Measurements from ENCODE around the gene CYP19A1. TPM values are rescaled to one million over a fixed set of nuclear protein-coding genes. Genes with fewer than 3 reads are reported as not detected.
"Not testable (repeated sequence)": the region's sequence is repeated elsewhere in the genome, so short reads cannot be mapped to it uniquely, and the experiment has no call there.

The CYP19A1 gene
- total and polyA plus RNA-seq, 2 experiments from 2014 or later: 0.69 to 2.6 TPM

DNA sequence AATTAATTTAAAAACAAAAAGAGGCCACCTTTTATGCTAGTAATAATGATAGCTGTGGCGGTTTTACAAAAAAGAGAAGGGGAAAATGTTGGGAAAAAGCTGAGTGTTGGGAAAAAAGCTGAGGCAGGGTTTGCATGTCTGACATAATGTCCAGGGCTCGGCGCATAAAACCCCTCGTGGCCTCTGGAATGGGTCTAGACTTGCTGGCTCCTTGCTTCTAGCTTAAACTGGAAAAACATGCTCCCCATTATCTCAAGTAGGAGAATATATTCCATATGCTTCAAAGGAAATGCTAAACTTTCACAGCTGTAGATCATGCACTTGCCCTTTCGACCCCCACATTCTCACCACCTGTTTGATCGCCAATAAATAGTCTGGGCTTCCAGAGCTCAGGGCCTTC is 53.0 kb downstream of the CYP19A1 start:
- TF ChIP-seq, protein P1, sequence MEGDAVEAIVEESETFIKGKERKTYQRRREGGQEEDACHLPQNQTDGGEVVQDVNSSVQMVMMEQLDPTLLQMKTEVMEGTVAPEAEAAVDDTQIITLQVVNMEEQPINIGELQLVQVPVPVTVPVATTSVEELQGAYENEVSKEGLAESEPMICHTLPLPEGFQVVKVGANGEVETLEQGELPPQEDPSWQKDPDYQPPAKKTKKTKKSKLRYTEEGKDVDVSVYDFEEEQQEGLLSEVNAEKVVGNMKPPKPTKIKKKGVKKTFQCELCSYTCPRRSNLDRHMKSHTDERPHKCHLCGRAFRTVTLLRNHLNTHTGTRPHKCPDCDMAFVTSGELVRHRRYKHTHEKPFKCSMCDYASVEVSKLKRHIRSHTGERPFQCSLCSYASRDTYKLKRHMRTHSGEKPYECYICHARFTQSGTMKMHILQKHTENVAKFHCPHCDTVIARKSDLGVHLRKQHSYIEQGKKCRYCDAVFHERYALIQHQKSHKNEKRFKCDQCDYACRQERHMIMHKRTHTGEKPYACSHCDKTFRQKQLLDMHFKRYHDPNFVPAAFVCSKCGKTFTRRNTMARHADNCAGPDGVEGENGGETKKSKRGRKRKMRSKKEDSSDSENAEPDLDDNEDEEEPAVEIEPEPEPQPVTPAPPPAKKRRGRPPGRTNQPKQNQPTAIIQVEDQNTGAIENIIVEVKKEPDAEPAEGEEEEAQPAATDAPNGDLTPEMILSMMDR (IDR thresholded peaks at IDR 0.05; ENCODE audit: low read depth, low read length): no peak
- peaks cover 19% of the 10 kb centered on the region for H3K4me1 ChIP-seq (ENCODE audit: low read depth)
- no peaks in the 10 kb centered on the region for H3K9me3 ChIP-seq (ENCODE audit: low read depth)
- no peak overlapping the region for H3K27ac ChIP-seq
- H3K27me3 ChIP-seq: no peaks in the 10 kb centered on the region
- H3K36me3 ChIP-seq: no peaks in the 10 kb centered on the region
- DNase-seq (ENCODE audit: low read depth in 1 of 2, low spot score in 1 of 2): no peak
- no peak overlapping the region for H3K4me3 ChIP-seq

DNA sequence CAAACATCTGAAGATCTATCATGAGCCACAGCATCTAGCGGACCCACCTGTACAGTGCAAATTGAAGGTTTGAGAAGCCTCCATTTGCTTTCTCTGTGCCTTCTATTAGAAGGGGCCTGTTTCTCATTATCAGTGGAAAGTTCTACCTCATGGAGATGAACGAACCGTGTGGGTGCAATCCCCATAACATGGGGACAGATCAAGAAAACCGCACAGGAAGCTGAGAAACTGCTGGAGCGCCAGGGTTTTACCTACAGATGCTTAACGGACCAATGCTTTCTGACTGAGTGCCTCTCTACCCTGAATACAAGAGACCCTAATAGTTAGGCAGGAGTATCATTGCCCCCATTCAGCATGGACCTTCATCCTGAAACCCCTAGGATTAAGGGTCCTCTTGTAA is 53.5 kb downstream of the CYP19A1 start:
- no peak for DNase-seq (ENCODE audit: low read depth in 1 of 2, low spot score in 1 of 2)
- H3K27ac ChIP-seq: no peak overlapping the region
- no peak overlapping the region for H3K4me3 ChIP-seq
- peaks cover 19% of the 10 kb centered on the region for H3K4me1 ChIP-seq (ENCODE audit: low read depth)
- H3K36me3 ChIP-seq: no peaks in the 10 kb centered on the region
- H3K27me3 ChIP-seq: no peaks in the 10 kb centered on the region
- TF ChIP-seq, protein P1 (IDR thresholded peaks at IDR 0.05; ENCODE audit: low read depth, low read length): no peak
- H3K9me3 ChIP-seq (ENCODE audit: low read depth): no peaks in the 10 kb centered on the region

DNA sequence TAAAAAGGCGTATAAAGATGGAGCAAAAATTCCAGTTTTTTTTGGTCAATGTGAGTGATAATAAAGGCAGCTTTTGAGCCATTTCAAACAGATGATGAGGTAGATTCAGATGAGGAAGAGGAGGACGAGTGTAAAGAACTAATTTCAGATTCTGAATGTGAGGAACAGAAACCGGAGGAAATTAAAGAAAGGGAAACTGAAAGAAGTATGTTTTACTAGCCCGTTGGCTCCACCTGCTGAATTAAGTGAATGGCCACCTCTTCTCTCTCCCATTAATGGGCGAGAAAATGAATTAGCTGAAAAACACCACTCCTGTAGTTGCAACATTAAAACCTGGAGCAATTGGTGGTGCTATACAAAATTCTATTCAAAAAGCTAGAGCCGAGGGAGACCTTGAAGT is 55.4 kb downstream of the CYP19A1 start:
- no peaks in the 10 kb centered on the region for H3K9me3 ChIP-seq (ENCODE audit: low read depth)

DNA sequence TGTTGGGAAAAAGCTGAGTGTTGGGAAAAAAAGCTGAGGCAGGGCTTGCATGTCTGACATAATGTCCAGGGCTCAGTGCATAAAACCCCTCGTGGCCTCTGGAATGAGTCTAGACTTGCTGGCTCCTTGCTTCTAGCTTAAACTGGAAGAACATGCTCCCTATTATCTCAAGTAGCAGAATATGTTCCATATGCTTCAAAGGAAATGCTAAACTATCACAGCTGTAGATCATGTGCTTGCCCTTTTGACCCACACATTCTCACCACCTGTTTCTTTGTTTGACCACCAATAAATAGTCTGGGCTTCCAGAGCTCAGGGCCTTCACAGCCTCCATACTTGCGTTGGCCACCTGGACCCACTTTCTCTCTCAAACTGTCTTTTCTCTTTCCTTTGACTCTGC is 56.2 kb downstream of the CYP19A1 start:
- peaks cover 11% of the 10 kb centered on the region for H3K4me1 ChIP-seq (ENCODE audit: low read depth)
- not testable (repeated sequence) for H3K4me3 ChIP-seq; H3K27ac ChIP-seq; H3K9me3 ChIP-seq (ENCODE audit: low read depth); H3K36me3 ChIP-seq
- DNase-seq (ENCODE audit: low read depth in 1 of 2, low spot score in 1 of 2): peak in 1 of 2 donors; percentile 25
- peaks cover 19% of the 10 kb centered on the region for H3K27me3 ChIP-seq

More for the DNA sequence above, 55.4 kb downstream of the CYP19A1 start:
- H3K36me3 ChIP-seq: no peaks in the 10 kb centered on the region
- H3K27me3 ChIP-seq: peaks cover 17% of the 10 kb centered on the region
- TF ChIP-seq, protein P1 (IDR thresholded peaks at IDR 0.05; ENCODE audit: low read depth, low read length): no peak
- H3K4me3 ChIP-seq: no peak overlapping the region
- peaks cover 13% of the 10 kb centered on the region for H3K4me1 ChIP-seq (ENCODE audit: low read depth)
- no peak overlapping the region for H3K27ac ChIP-seq
- DNase-seq (ENCODE audit: low read depth in 1 of 2, low spot score in 1 of 2): no peak

DNA sequence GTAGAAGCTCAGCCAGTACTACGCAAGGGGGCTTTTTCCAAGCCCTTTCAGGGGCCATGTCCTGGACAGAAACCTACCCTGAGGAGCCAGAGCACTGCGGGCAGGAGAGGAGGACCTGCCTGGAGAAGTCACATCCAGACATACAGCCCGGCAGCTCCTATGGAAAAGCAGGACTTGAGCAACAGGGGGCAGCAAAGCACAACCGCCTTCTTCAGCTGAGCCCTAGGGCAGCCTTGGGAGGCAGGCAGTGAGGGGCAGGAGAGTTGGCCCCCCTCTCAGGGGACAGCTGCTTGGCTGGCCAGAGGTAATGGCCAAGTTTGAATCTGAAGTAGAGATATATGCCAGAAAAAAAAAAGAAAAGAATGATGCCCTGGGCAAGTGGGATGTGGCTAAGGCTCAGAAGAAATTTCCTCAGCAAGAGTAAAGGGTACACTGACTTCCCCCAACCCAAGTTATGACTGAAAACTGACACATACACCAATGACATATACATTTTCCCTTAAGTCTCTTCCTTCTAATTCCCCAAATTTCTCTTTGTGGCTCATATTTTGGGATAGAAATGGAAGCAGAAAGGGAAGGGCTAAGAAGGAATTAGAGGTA is 56.9 kb downstream of the CYP19A1 start:
- peaks cover 11% of the 10 kb centered on the region for H3K4me1 ChIP-seq (ENCODE audit: low read depth)
- peak; percentile 76 for DNase-seq (ENCODE audit: low read depth in 1 of 2, low spot score in 1 of 2)
- H3K27ac ChIP-seq: no peak overlapping the region
- H3K4me3 ChIP-seq: no peak overlapping the region
- no peaks in the 10 kb centered on the region for H3K36me3 ChIP-seq
- H3K27me3 ChIP-seq: peaks cover 23% of the 10 kb centered on the region
- H3K9me3 ChIP-seq (ENCODE audit: low read depth): no peaks in the 10 kb centered on the region
- TF ChIP-seq, protein P1 (IDR thresholded peaks at IDR 0.05; ENCODE audit: low read depth, low read length): peak; percentile 88

DNA sequence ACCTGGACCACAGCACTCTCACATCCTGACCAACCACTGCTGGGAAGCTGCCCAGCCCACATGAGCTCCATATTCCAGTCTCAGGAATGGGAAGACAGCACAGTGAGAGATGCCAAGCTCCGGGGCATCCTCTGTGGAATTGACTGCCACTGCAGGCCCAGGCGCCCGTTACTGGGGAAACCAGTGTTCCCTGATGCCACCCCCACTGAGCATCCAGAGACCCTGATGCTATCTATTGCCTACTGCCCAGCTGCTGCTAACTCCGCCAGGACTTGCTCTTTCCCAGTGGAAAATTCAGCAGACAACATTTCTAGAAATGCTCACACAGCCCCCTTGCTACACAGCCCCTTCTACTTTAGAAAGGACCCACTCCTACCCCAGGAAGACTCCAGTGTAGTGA is 57.6 kb downstream of the CYP19A1 start:
- Histone ChIP-seq H3K9me3 (ENCODE audit: low read depth) (no peaks in the 10 kb centered on the region), H3K27me3 (peaks cover 23% of the 10 kb centered on the region), H3K4me3 (no peak overlapping the region), H3K4me1 (ENCODE audit: low read depth) (peaks cover 11% of the 10 kb centered on the region), H3K36me3 (no peaks in the 10 kb centered on the region), H3K27ac (no peak overlapping the region)
- TF ChIP-seq, protein P1 (IDR thresholded peaks at IDR 0.05; ENCODE audit: low read depth, low read length): no peak
- DNase-seq (ENCODE audit: low read depth in 1 of 2, low spot score in 1 of 2): no peak

Measured in cardiac muscle cell (in vitro differentiated cells and primary cell).